CD4-positive, alpha-beta T cell treated with Interferon gamma for 1 hour (primary cell): ENCODE data around the gene IFIT1.
"Not testable (repeated sequence)": the region's sequence is repeated elsewhere in the genome, so short reads cannot be mapped to it uniquely, and the experiment has no call there.

ENCODE experiments used
- DNase-seq: peaks from one replicate; pipeline ENCODE4 v3.0.0-alpha.2; 2020

The IFIT1 gene

GRCh38 chr10:89442289-89442688, 49.9 kb downstream of the IFIT1 start:
- no peak for DNase-seq

- not testable (repeated sequence) for DNase-seq
Measured at GRCh38 chr10:89444819-89445218, 52.4 kb downstream of the IFIT1 start.

GRCh38 chr10:89450901-89451300, 58.5 kb downstream of the IFIT1 start:
- no peak for DNase-seq

GRCh38 chr10:89452193-89452592, 59.8 kb downstream of the IFIT1 start:
- no peak for DNase-seq

GRCh38 chr10:89454561-89455347, 62.3 kb downstream of the IFIT1 start:
- DNase-seq = no peak
